Measurements from ENCODE around the gene SH3YL1.

- TF ChIP-seq ZNF384 (IDR thresholded peaks at IDR 0.05) (no peak), ARNT (IDR thresholded peaks at IDR 0.05) (no peak), FOXK2 (IDR thresholded peaks at IDR 0.05) (no peak), FOXM1 (IDR thresholded peaks at IDR 0.05; ENCODE audit: borderline replicate concordance) (no peak), HDGF (IDR thresholded peaks at IDR 0.05; ENCODE audit: borderline replicate concordance) (no peak), ELF4 (IDR thresholded peaks at IDR 0.05) (no peak), SUZ12 (IDR thresholded peaks at IDR 0.05) (no peak), NFRKB (IDR thresholded peaks at IDR 0.05) (no peak), BHLHE40 (IDR thresholded peaks at IDR 0.05; ENCODE audit: borderline replicate concordance) (no peak), CTBP1 (IDR thresholded peaks at IDR 0.05; ENCODE audit: borderline replicate concordance) (no peak)
Observed at GRCh38 chr2:258933-259332, 4.9 kb downstream of the SH3YL1 start.
